RWPE1 (cell line): ENCODE measurements around the gene MED13L.

Experiments used
- CTCF ChIA-PET: fragments of 350-600 bp; sonication (Branson Sonifier 250); formaldehyde crosslinking; extraction: SDS; loops from one replicate; lab custom pipeline; 2021; lab: Yijun Ruan, JAX
- POLR2A ChIA-PET: fragments of 400-600 bp; formaldehyde crosslinking; extraction: SDS; loops from one replicate; lab custom pipeline; 2020; ENCODE audit warnings: antibody characterized with exemption; ENCODE audit not compliant: low non-redundant PET; lab: Yijun Ruan, JAX
- DNase-seq: peaks from one replicate; pipeline ENCODE4 v3.0.0; 2012; ENCODE audit warnings: low spot score
- H3K27ac ChIP-seq: fragments of 450-650 bp; 2 replicates; pipeline ENCODE4 v1.5.1; 2017
- CTCF ChIP-seq: fragments of 450-650 bp; conservative IDR thresholded peaks from 2 replicates; pipeline ENCODE4 v1.5.1; 2017; ENCODE audit warnings: low read depth, mild to moderate bottlenecking

The MED13L gene

DNA sequence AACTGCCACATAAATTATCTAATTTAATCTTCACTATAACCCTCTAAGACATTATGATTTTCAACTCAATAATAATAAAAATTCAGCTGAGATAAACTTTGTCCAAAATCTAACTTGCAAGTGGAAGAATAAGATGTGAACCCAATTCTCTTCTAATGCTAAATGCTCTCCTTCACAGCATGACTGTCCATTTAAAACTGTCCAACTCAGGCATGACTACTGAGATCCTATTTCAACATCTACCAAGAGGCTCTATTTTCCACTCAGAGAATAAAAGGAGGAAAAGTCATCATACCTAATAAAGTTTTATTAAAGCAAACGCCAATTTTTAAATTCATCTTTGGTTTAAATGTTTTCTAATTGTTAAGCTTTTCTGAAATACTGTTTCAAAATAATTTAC lies 183.6 kb downstream of the MED13L start:
- CTCF ChIA-PET: interaction anchor here (0.6 kb wide), 1 partner anchor 29 kb away, joined by 3 read pairs; no protein-coding TSS in a partner anchor

GRCh38 chr12:116092776-116093175 lies 184.7 kb downstream of the MED13L start:
- H3K27ac ChIP-seq: no peak overlapping the region
- DNase-seq: no peak
- TF ChIP-seq CTCF: no peak
- ChIA-PET CTCF (interaction anchor here (0.6 kb wide), 1 partner anchor 960 kb away, joined by 3 read pairs; no protein-coding TSS in a partner anchor), POLR2A (no interaction called here)

More for the DNA sequence above, 183.6 kb downstream of the MED13L start:
- POLR2A ChIA-PET: interaction anchor here (0.5 kb wide), 1 partner anchor 14 kb away, joined by 3 read pairs; no protein-coding TSS in a partner anchor
- H3K27ac ChIP-seq: no peak overlapping the region
- DNase-seq: no peak
- no peak for TF ChIP-seq CTCF

DNA sequence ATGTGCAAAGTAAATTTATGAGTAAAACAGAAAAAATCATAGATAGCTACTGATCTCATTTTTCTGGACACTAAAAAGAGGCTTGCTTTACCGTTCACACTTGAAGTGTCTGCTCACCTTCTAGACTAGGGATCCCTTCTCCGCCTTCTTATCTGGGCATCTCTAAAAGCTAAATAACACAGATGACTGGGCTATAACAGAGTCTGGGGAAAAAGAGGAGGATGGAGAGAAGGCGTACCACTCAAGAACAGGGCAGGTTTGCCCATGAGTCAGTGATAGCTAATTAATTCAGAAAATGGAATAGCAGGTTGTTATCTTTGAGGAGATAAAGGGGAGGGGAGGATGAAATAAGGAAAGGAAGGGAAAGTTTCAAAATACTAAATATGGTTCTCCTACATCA lies 185.3 kb downstream of the MED13L start:
- H3K27ac ChIP-seq: no peak overlapping the region
- TF ChIP-seq CTCF: no peak
- ChIA-PET CTCF (interaction anchor here (0.6 kb wide), 1 partner anchor 961 kb away, joined by 3 read pairs; no protein-coding TSS in a partner anchor), POLR2A (no interaction called here)
- DNase-seq: no peak

DNA sequence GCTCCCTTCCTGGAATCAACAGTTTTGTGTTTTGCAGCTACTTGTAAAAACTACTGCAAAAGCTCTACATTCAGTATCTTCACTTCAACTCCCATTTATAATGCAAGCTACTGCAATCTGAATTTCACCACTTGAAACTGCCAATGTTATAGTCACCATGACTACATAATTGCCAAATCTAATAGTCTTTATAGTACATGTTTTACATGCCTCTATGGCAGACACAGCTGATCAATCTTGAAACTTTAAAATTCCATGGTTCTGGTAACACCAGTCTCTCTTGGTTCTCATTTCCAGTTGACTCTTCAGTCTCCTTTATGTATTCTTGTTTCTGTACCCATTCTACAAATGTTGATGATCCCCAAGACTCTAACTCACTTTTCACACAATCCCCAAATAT lies 185.9 kb downstream of the MED13L start:
- ChIA-PET POLR2A (no interaction called here), CTCF (no interaction called here)
- no peak for DNase-seq
- H3K27ac ChIP-seq: no peak overlapping the region
- TF ChIP-seq CTCF: no peak

DNA sequence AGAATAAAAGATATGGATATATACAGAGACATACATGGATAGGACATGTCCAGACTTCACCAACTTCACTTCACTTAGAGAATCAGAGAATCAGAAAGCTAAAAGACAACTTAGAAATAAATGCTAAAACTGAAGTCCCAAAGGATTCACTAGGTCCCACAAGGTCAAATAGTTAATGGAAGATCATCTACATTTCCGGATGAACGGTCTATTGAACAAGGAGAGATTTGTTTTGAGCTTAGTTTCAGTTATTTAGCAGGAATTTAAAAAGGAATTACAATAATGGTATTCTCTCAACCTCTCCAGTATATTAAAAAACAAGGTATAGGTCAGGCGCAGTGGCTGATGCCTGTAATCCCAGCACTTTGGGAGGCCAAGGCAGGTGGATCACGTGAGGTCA lies 187.0 kb downstream of the MED13L start:
- CTCF ChIA-PET: no interaction called here
- TF ChIP-seq CTCF: no peak
- POLR2A ChIA-PET: no interaction called here
- no peak for DNase-seq
- no peak overlapping the region for H3K27ac ChIP-seq

- CTCF ChIA-PET: interaction anchor here (0.6 to 0.7 kb wide), 2 partner anchors 21 to 91 kb away, joined by 3 to 4 read pairs; no protein-coding TSS in a partner anchor
- POLR2A ChIA-PET: no interaction called here
These were observed 188.4 kb downstream of the MED13L start for GRCh38 chr12:116089080-116089479.

More at GRCh38 chr12:116089080-116089479, 188.4 kb downstream of the MED13L start:
- no peak overlapping the region for H3K27ac ChIP-seq
- no peak for DNase-seq
- TF ChIP-seq CTCF: no peak
